ENCODE data around the gene C1orf226.
"Not testable (repeated sequence)": the region's sequence is repeated elsewhere in the genome, so short reads cannot be mapped to it uniquely, and the experiment has no call there.

The C1orf226 gene

DNA sequence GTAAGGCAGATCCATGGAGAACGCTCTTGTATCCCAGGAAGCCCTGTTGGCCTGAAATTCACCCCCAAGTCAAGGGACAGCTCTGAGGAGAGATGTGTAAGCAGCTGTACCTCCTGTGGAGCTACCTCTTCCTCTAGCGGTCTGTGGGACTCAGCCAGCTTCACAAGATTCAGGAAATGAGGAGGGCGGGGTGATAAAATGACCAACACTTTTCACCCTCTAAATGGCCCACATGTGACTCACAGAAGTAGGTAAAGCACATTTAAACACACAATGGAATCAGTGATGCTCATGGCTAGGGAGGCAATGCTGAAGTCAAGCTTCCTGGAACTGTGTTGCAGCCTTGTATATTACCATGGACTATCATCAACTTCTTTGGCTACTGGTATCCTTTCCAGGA lies 30.5 kb downstream of the C1orf226 start, which contains the start of gene SH2D1B:
Gene SH2D1B, minus strand, starts transcription at position 135 of the 400 bp plus-strand sequence. Its CDS starts 120 bp downstream, at position 15.
- H3K4me3 ChIP-seq (ENCODE audit: control insufficient read depth, low read depth, low read length), result no peak within 1 kb of the TSS
- DNase-seq (ENCODE audit: low read depth), result no peak

DNA sequence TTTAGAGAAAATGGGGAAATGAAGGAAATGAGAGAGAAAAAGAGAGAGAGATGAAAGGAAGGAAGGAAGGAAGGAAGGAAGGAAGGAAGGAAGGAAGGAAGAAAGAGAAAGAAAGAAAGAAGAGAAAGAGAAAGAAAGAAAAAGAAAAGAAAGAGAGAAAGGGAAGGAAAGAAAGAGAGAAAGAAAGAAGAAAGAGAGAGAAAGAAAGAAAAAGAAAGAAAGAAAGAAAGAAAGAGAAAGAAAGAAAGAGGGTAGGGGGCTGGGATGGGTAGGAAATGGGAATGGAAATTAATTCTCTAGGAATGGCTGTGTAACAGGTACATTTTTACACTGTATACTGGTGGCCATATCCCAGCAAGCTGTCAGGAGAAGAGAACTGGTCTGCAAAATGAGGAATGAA lies 34.7 kb downstream of the C1orf226 start:
- no peak for TF ChIP-seq CTCF (conservative IDR thresholded peaks at IDR 0.05; ENCODE audit: control insufficient read depth, insufficient read depth, low read depth, low read length)

More for the DNA sequence above, 30.5 kb downstream of the C1orf226 start, which contains the start of gene SH2D1B:
- TF ChIP-seq CTCF (conservative IDR thresholded peaks at IDR 0.05; ENCODE audit: control insufficient read depth, insufficient read depth, low read depth, low read length), result no peak

GRCh38 chr1:162416909-162417308 lies 35.4 kb downstream of the C1orf226 start:
- no peak for TF ChIP-seq CTCF (conservative IDR thresholded peaks at IDR 0.05; ENCODE audit: control insufficient read depth, insufficient read depth, low read depth, low read length)
- H3K4me3 ChIP-seq (ENCODE audit: control insufficient read depth, low read depth, low read length), result no peak overlapping the region
- no peak for DNase-seq (ENCODE audit: low read depth)

More for the DNA sequence above, 34.7 kb downstream of the C1orf226 start:
- H3K4me3 ChIP-seq (ENCODE audit: control insufficient read depth, low read depth, low read length), result no peak overlapping the region
- no peak for DNase-seq (ENCODE audit: low read depth)

GRCh38 chr1:162417650-162418049 lies 36.1 kb downstream of the C1orf226 start:
- no peak for DNase-seq (ENCODE audit: low read depth)
- TF ChIP-seq CTCF (conservative IDR thresholded peaks at IDR 0.05; ENCODE audit: control insufficient read depth, insufficient read depth, low read depth, low read length), result no peak
- H3K4me3 ChIP-seq (ENCODE audit: control insufficient read depth, low read depth, low read length), result no peak overlapping the region

DNA sequence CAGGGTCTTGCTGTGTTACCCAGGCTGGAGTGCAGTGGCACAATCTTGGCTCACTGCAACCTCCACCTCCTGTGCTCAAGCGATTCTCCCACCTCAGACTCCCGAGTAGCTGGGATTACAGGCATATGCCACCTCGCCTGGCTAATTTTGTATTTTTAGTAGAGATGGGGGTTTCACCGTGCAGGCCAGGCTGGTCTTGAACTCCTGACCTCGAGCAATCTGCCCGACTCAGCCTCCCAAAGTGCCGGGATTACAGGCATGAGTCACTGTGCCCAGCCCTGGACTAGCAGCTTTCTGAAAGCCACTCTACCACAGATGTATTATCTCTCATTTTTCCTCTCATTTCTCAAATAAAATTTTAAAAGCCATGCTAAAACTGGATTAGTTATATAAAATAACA lies 37.1 kb downstream of the C1orf226 start:
- not testable (repeated sequence) for DNase-seq (ENCODE audit: low read depth); H3K4me3 ChIP-seq (ENCODE audit: control insufficient read depth, low read depth, low read length)

DNA sequence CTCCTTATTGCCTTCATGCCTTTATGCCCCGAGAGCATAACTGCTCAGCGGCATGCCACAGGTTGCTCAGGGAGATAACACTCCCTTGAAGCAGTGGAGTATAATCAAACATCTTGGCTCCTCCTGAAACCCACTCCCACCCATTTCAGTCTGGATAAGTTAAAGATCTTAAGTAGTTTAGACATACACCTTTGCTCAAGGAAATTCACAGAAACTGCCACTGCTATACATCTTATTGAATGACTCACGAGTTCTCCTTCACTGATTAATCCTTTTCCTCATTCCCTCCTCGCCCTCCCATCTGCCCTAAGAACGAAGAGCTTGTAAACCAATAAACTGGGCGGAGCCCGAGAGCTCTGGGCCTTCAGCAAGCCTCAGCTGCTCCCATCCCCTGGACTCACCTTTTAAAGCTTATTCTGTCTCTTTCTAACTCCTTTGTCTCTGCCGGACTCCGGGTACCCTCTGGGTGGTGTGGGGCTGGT lies 38.0 kb downstream of the C1orf226 start:
- H3K4me3 ChIP-seq (ENCODE audit: control insufficient read depth, low read depth, low read length); DNase-seq (ENCODE audit: low read depth): not testable (repeated sequence)

DNA sequence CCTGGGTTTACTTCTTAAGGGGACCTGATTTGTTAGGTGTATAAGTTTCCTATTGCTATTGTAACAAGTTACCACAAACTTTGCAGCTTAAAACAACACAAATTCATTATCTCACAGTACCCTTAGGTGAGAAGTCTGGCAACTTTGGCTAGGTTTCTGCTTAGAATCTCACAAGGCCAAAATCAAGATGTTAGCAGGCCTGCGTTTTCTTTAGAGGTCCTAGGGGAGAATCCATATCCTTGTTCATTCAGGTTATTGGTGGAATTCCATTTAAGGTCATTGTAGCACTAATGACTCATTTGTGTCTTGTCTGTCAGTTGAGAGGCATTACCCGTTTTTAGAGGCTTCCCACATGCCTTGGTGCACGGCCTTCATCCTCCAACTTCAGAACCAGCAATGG lies 38.6 kb downstream of the C1orf226 start:
- H3K4me3 ChIP-seq (ENCODE audit: control insufficient read depth, low read depth, low read length), result no peak overlapping the region
- no peak for DNase-seq (ENCODE audit: low read depth)
- TF ChIP-seq CTCF (conservative IDR thresholded peaks at IDR 0.05; ENCODE audit: control insufficient read depth, insufficient read depth, low read depth, low read length), result no peak

Measured in fibroblast of mammary gland (primary cell).